PFSK-1 (cell line): Measurements from ENCODE around the gene SEC24D.

Experiments used
- FOXP2 ChIP-seq: optimal IDR thresholded peaks from 2 replicates; pipeline ENCODE3; 2011; ENCODE audit warnings: borderline replicate concordance, control low read depth, inconsistent platforms; ENCODE audit not compliant: insufficient read depth; ENCODE audit errors: extremely low read length, extremely low read depth
- POLR2AphosphoS5 ChIP-seq: IDR thresholded peaks from 2 replicates; pipeline ENCODE4 v1.6.1; 2012; ENCODE audit warnings: low read depth, mild to moderate bottlenecking, control low read depth, low read length, moderate library complexity
- REST ChIP-seq, 2 experiments: IDR thresholded peaks; 2 replicates each; pipeline versions ENCODE4 v1.6.1 to v1.8.0; 2011 to 2012; ENCODE audit warnings: low read depth in 2 of 2, low read length in 2 of 2, control low read depth in 1 of 2, inconsistent platforms in 1 of 2, mild to moderate bottlenecking in 1 of 2, moderate library complexity in 1 of 2; ENCODE audit not compliant: insufficient read depth in 1 of 2
- SIN3A ChIP-seq: IDR thresholded peaks from 2 replicates; pipeline ENCODE4 v1.6.1; 2012; ENCODE audit warnings: mild to moderate bottlenecking, low read length, moderate library complexity, borderline replicate concordance; ENCODE audit not compliant: insufficient read depth
- TAF1 ChIP-seq: IDR thresholded peaks from 2 replicates; pipeline ENCODE4 v1.6.1; 2012; ENCODE audit warnings: low read length, control low read depth, borderline replicate concordance; ENCODE audit not compliant: insufficient read depth

Gene SEC24D

GRCh38 chr4:118772767-118773428 is 63.0 kb downstream of the SEC24D start:
- TF ChIP-seq POLR2AphosphoS5 (no peak), REST (IDR thresholded peaks at IDR 0.05; ENCODE audit: insufficient read depth in 1 of 2, low read depth in 2 of 2, low read length in 2 of 2) (no peak), SIN3A (no peak), TAF1 (no peak)

GRCh38 chr4:118772081-118772766 is 63.7 kb downstream of the SEC24D start:
- TF ChIP-seq TAF1 (no peak), SIN3A (no peak), REST (IDR thresholded peaks at IDR 0.05; ENCODE audit: insufficient read depth in 1 of 2, low read depth in 2 of 2, low read length in 2 of 2) (no peak), POLR2AphosphoS5 (no peak), FOXP2 (no peak)

- TF ChIP-seq FOXP2: no peak
- TF ChIP-seq TAF1: no peak
- no peak for TF ChIP-seq POLR2AphosphoS5
- TF ChIP-seq SIN3A: no peak
- no peak for TF ChIP-seq REST (IDR thresholded peaks at IDR 0.05; ENCODE audit: insufficient read depth in 1 of 2, low read depth in 2 of 2, low read length in 2 of 2)
Measured at GRCh38 chr4:118770741-118771187, 65.2 kb downstream of the SEC24D start.

- no peak for TF ChIP-seq FOXP2
- TF ChIP-seq REST (IDR thresholded peaks at IDR 0.05; ENCODE audit: insufficient read depth in 1 of 2, low read depth in 2 of 2, low read length in 2 of 2): no peak
- TF ChIP-seq POLR2AphosphoS5: no peak
- no peak for TF ChIP-seq SIN3A
- no peak for TF ChIP-seq TAF1
Measured at GRCh38 chr4:118769161-118769560, 66.8 kb downstream of the SEC24D start.
